ENCODE measurements around the gene LLPH.

LLPH gene

DNA sequence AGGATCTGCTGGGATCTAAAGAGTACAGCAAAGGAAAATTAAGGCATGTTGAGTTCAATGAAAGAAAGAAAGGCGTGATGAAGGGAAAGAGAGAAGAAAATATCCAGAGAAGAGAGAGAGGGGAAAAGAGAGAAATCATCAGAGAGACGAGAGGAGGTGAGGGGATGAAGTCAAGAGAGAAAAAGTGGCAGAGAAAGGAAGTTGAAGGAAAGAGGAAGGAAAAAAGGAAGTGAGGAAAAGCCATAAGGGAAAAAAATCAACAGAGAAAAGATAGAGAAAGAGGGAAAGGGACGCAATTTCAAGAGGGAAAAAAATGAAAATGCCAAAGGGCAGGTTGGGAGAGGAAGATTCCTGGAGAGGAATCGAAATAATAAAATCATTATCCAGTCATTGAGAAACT, 40.4 kb downstream of the LLPH start:
- no peak for DNase-seq (ENCODE audit: low read depth)

DNA sequence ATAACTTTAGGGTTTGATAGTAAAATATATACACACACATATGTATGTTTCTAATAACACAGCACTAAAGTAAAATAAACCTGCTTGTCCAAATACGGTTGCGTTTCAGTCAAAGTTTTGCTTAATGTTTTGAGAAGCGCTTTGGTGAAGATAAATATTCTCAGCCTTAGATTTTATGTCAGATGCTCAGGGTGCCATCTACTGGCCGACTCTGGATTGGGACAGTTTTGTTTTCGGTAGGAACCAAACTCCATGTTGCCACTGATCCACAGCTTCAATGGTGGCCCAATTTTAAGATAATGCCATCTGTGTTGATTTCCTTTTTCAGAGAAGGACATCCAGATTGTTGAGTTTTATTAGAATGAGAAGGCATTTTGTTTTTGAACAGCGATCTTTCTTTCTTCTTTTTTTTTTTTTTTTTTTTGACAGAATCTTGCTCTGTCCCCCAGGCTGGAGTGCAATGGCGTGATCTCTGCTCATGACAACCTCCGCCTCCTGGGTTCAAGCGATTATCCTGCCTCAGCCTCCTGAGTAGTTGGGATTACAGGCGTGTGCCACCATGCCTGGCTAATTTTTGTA, 43.1 kb downstream of the LLPH start:
- DNase-seq (ENCODE audit: low read depth), result no peak

DNA sequence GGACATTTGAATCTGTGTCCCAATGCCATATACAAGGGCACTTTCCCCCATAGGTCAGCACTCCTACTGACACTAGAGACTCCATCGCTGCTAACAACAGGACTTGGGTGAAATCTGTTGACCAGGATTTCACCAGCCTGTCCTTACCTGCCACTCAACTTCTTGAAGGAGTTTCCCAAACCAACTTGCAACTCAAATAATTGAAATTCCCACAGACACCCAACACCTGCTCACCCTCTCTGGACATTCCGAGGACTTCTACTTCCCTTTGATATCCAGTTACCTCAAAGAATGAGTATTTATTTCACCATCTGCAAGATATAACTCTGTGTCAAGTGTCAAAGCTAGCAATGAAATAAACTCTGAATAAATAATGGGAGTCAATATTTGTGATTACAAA, 44.6 kb downstream of the LLPH start:
- DNase-seq (ENCODE audit: low read depth), result no peak

DNA sequence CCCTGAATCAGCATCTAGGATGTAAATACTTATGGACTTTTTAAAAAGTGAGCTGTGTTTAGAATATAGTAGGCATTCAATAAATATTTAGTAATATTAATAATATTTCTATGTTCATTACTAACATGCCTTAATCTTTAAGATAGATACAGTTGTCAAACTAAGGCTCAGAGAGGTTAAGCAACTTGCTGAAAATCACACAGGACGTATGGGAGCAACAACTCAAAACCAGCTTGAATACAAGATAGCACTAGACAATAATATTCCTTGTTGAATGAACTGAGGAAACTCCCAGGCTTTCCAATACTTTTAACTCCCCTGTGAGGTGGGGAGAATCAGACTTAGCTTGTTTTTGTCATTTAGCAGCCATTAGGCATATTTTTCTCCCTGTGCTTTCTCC, 45.3 kb downstream of the LLPH start:
- DNase-seq (ENCODE audit: low read depth), result no peak

DNA sequence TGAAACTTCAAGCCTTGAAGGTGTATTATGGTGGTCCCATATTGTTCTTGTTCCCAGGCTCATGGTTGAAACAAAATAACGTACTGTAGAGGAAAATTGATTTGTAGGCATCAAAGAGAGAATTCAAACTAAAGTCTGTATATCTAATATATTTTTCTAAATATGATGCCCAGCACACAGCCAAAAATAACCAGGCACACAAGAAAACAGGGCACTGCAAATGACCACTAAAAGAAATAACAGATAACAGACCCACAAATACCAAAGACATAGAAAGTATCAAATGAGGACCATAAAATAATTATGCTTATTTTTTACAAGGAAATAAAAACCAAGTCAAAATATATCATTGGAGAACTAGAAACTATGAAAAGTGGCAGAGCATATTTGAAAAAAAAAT, 46.8 kb downstream of the LLPH start:
- DNase-seq (ENCODE audit: low read depth), result no peak

DNA sequence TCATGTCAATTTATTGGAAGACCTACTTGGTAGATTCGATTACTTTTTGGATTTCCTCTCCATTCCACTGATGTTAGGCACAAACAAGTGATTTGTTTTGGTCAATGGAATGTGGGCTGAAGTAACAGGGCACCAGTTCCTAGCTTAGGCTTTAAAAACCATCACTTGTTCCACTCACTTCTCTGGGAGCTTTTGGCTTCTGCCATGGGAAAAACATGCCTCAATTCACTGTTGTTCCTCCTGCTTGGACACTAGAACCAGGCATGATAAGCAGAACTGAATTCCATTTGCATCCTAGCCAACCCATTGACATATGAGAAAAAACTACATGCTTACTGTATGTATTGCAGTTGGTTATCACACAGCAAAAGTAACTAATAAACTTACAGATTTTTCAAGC, 47.8 kb downstream of the LLPH start:
- no peak for DNase-seq (ENCODE audit: low read depth)

DNA sequence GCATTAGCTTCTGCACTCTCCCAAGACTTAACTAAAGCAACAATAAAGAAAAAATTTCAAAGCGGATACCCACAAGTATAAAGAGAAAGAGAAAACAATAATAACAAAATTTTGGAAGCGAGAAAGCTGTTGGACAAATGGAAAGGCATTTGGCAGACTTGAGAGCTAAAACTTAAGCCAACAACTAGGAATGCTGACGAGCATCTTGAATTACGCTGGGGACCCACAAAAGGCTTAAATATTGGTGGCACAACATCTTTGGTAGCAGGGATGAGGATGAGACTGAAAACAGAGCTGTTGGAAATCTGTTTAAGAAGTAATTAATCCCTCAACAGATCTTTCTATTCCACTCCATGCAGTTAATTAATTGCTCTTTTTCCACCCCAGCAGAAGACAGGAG, 49.8 kb downstream of the LLPH start:
- DNase-seq (ENCODE audit: low read depth), result no peak

DNA sequence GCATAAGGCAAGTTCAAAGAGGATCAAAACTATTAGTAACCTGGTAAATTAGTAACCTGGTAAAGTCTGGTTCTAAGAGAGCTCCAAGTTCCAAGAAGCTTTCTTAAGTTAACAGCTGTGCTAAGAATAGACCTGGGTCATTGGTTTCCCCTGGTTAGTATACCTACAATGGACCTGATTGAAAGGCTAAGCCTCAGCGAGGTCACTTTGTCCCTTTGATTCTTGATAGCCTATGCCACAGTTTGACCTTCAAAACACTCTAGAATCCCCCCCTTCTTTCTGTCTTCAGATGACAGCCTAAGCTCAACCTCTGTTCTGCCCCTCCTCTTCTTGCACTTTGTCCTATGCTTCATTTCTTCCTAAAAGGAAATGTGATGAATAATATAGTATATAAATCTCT, 53.0 kb downstream of the LLPH start:
- DNase-seq (ENCODE audit: low read depth), result no peak

DNA sequence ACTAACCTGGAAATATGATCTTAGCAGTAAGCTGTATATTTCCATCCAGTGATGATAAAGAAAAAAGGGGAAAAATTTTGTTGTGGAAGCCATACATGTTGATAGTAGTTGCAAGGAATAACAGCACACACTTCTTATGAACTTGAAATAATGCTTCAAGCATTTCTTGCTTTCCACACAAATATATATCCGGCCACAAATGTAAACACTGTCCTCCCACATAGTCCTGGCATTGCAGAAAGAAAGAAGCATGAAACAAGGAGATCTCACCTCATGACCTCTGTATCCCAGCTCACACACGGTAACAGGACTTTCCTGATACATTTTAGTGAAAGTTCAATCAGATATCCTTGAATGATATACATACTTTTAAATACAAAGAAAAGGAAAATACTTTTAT, 56.0 kb downstream of the LLPH start:
- DNase-seq (ENCODE audit: low read depth), result no peak

DNA sequence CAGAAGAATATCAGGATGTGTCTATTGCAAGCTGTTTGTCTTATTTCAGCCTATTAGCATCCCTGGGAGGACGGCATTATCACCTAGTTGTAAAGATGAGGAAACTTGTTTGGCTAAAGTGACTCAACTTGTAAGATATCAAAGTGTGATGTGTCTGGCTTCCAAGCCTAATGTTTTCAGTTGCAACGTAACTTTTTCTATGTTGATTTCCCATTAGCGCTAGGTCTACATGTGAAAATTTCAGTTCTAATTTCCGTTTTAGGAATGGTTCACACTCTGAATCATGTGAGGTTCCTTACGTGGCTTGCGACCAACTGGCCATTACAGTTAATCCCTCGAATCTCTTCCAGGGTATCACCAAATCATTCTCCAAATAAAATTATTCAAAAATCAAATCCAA, 58.0 kb downstream of the LLPH start:
- no peak for DNase-seq (ENCODE audit: low read depth)

DNA sequence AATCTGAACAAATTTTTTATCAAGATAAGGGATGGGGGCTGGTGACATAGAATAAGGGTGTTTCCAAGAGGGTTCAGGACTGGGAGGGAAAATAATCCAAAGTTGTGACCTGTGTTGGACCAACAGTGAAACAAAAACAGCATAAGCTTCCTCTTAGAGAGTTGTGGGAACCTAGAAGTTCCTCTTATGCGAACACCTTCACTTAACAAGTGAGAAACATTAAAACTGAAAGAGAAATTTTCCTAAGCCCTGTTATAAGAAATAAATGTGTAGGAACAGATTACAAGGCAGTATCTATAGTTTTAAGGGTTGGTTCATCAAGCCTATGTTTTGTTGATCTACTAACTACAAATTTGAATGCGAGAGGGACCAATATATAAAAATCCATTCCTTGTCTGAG, 58.4 kb downstream of the LLPH start:
- DNase-seq (ENCODE audit: low read depth), result no peak

DNA sequence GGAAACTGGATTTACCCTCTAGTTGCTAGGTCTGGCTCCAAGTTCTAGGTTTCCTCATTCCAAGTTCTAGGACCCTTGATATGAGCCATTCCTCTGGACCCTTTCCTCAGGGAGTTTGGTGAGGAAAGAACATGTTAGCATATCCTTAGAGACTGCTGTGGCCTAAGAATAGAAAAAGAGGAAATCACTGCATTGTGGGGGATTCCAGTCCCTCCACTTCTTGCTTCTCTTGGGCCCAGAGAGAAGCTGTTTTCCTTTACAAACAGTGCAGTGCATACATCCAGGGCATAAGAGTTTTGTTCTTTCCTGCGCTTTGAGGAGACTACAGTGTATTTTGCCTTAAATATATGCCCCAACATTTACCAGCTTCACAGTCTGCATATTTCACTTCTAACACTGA, 59.0 kb downstream of the LLPH start:
- no peak for DNase-seq (ENCODE audit: low read depth)

DNA sequence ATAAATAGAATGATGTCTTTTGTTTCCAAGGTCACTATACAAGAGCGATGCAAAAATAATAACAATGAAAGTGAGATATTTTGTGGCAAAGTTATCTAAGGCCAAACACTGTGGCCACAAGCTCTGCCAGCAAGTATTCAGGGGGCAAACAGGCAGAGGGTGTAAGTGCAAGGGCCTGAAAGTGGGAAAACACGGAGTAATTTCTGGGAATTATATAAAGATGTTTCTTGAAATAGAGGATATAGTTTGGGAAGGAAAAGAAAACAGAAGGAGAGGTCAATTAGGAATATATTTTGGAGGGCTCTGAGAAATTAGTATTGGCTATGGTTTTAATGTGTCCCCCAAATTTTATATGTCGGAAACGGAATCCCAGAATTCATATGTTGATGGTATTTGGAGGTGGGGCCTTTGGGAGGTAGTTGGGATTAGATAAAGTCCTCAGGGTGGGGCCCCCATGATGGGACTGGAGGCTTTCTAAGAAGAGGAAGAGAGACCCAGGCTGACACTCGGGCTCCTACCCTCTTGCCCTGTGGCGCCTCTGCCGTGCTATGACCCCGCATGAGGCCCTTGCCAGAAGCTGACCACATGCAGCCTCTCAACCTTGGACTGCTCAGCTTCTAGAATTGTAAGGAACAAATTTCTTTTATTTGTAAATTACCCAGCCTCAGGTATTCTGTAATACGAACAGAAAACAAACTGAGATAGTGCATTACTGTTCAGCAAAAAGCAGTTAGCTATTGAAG, 60.0 kb downstream of the LLPH start:
- DNase-seq (ENCODE audit: low read depth), result no peak

DNA sequence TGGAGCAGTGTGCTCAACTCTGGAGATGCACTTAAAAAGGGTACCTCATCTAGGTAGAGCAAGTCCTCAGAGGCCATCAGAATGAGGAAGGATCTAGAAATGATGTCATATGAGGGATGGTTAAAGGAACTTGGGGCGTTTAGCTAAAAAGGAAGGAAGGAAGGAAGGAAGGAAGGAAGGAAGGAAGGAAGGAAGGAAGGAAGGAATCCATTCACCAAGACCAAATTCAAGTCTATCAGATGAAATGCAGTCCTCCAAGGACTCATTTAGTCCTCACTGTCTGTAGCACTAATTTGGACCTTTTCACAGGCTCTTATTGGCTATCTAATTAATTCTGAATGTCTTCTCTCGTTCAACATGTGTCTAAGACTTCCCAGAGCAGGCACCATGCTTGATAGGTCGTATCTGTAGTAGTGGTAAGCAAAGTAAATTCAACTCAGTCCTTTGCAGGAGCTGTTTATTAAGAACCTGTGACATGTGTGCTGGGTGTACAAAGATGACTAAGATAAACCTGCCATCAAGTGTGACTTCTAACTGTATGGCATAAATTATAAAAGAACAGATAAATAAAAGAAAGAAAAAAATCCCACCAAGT, 63.5 kb downstream of the LLPH start:
- no peak for DNase-seq (ENCODE audit: low read depth)
